Chondrocyte (in vitro differentiated cells): ENCODE data around the gene SSBP1. TPM values are rescaled to one million over a fixed set of nuclear protein-coding genes. Genes with fewer than 3 reads are reported as not detected.
"Not testable (repeated sequence)": the region's sequence is repeated elsewhere in the genome, so short reads cannot be mapped to it uniquely, and the experiment has no call there.

ENCODE experiments used
- DNase-seq: peaks from one replicate; pipeline ENCODE4 v3.0.0; 2021; ENCODE audit warnings: mixed read lengths, low spot score
- H3K27ac Mint-ChIP-seq: one replicate; pipeline ENCODE4 v1.8.0; 2021; ENCODE audit warnings: mild to moderate bottlenecking, moderate library complexity, mixed read lengths; ENCODE audit not compliant: unreplicated experiment
- H3K27me3 Mint-ChIP-seq: 2 replicates; pipeline ENCODE4 v1.8.0; 2021; ENCODE audit warnings: low read depth, mixed read lengths
- H3K36me3 Mint-ChIP-seq: 2 replicates; pipeline ENCODE4 v1.8.0; 2021; ENCODE audit warnings: low read depth, mixed read lengths
- H3K4me1 Mint-ChIP-seq: 2 replicates; pipeline ENCODE4 v1.8.0; 2021; ENCODE audit warnings: low read depth, mild to moderate bottlenecking, mixed read lengths
- H3K4me3 Mint-ChIP-seq: one replicate; pipeline ENCODE4 v1.8.0; 2021; ENCODE audit warnings: mild to moderate bottlenecking, moderate library complexity, mixed read lengths; ENCODE audit not compliant: unreplicated experiment
- H3K9me3 Mint-ChIP-seq: 2 replicates; pipeline ENCODE4 v1.8.0; 2021; ENCODE audit warnings: low read depth, mixed read lengths
- long read RNA-seq: library from polyadenylated mRNA; stranded (forward); transcript quantifications from one replicate; pipeline ENCODE4 v2.0.0, GENCODE V29; 2021
- total RNA-seq: library from RNA; stranded (reverse); gene quantifications from 3 replicates; pipeline ENCODE4 v1.2.1, GENCODE V29; 2021
- TF ChIP-seq, protein P1 (sequence below): fragments of 200-600 bp; sonication (generic); IDR thresholded peaks from 2 replicates; pipeline ENCODE4 v1.5.0; 2021; ENCODE audit warnings: antibody characterized with exemption, mild to moderate bottlenecking, moderate library complexity

Gene SSBP1, protein sequence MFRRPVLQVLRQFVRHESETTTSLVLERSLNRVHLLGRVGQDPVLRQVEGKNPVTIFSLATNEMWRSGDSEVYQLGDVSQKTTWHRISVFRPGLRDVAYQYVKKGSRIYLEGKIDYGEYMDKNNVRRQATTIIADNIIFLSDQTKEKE
- 100 to 114 TPM (median 102 TPM) in 3 replicates for total RNA-seq
- long read RNA-seq, transcript SSBP1-214 (7 exons, 636 nt) = minor isoform, 16 of 75 reads
- long read RNA-seq, transcript SSBP1-206 (7 exons, 630 nt) = minor isoform, 5 of 75 reads
- long read RNA-seq, transcript SSBP1-215 (7 exons, 884 nt) = minor isoform, 5 of 75 reads
- long read RNA-seq, transcript SSBP1-201 (7 exons, 687 nt) = major isoform, 46 of 75 reads
- long read RNA-seq, partial matches to known transcripts = 2 of 75 reads
- long read RNA-seq, other reads (novel, unspliced or antisense) = 1 of 75 reads

- peak within 1 kb of the TSS; percentile 98 for H3K27ac Mint-ChIP-seq
- H3K27me3 Mint-ChIP-seq = no peaks in the 10 kb centered on the region
- peaks cover 30% of the 10 kb centered on the region for H3K4me1 Mint-ChIP-seq
- H3K9me3 Mint-ChIP-seq = no peaks in the 10 kb centered on the region
- DNase-seq = peak; percentile 94
- peaks cover 14% of the 10 kb centered on the region for H3K36me3 Mint-ChIP-seq
- peak within 1 kb of the TSS; percentile 94 for H3K4me3 Mint-ChIP-seq
- TF ChIP-seq, protein P1, sequence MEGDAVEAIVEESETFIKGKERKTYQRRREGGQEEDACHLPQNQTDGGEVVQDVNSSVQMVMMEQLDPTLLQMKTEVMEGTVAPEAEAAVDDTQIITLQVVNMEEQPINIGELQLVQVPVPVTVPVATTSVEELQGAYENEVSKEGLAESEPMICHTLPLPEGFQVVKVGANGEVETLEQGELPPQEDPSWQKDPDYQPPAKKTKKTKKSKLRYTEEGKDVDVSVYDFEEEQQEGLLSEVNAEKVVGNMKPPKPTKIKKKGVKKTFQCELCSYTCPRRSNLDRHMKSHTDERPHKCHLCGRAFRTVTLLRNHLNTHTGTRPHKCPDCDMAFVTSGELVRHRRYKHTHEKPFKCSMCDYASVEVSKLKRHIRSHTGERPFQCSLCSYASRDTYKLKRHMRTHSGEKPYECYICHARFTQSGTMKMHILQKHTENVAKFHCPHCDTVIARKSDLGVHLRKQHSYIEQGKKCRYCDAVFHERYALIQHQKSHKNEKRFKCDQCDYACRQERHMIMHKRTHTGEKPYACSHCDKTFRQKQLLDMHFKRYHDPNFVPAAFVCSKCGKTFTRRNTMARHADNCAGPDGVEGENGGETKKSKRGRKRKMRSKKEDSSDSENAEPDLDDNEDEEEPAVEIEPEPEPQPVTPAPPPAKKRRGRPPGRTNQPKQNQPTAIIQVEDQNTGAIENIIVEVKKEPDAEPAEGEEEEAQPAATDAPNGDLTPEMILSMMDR = peak; percentile 90
These were observed at the start of gene SSBP1 for GRCh38 chr7:141737836-141738591. SSBP1 (plus strand) TSS chr7:141738358; CDS start chr7:141739167, 809 bp downstream.

DNA sequence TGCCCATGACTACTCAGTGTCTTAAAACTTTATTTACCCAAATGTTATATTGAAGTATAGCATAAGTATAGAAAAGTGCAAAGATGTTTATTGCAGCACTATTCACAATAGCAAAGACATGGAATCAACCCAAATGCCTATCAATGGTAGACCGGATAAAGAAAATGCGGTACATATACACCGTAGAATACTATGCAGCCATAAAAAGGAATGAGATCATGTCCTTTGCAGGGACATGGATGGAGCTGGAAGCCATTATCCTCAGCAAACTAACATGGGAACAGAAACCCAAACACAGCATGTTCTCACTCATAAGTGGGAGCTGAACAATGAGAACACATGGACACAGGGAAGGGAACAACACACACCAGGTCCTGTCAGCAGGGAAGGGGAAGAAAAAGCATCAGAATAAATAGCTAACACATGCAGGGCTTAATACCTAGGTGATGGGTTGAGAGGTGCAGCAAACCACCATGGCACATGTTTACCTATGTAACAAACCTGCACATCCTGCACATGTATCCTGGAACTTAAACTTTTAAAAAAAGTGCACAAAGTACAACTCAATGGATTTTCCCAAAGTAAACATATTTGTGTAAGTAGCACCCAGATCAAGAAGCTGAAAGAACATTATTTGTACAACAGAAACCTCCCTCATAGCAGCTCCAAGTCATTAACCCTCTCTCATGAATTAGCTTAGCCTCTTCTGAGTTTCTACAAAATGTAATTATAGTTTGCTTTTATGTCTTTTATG, 48.9 kb upstream of the SSBP1 start:
- H3K27ac Mint-ChIP-seq, DNase-seq, H3K9me3 Mint-ChIP-seq, H3K4me3 Mint-ChIP-seq, H3K36me3 Mint-ChIP-seq, H3K27me3 Mint-ChIP-seq: not testable (repeated sequence)
- peaks cover 10% of the 10 kb centered on the region for H3K4me1 Mint-ChIP-seq

- no peaks in the 10 kb centered on the region for H3K36me3 Mint-ChIP-seq
- no peaks in the 10 kb centered on the region for H3K27me3 Mint-ChIP-seq
- H3K4me3 Mint-ChIP-seq = no peak overlapping the region
- peaks cover 14% of the 10 kb centered on the region for H3K4me1 Mint-ChIP-seq
- no peak for DNase-seq
- TF ChIP-seq, protein P1 = no peak
- no peaks in the 10 kb centered on the region for H3K9me3 Mint-ChIP-seq
- H3K27ac Mint-ChIP-seq = no peak overlapping the region
These were observed 46.6 kb upstream of the SSBP1 start for GRCh38 chr7:141691540-141691939.

GRCh38 chr7:141691961-141692360, 46.2 kb upstream of the SSBP1 start:
- Mint-ChIP-seq H3K4me3 (no peak overlapping the region), H3K4me1 (peaks cover 9% of the 10 kb centered on the region), H3K9me3 (no peaks in the 10 kb centered on the region), H3K36me3 (no peaks in the 10 kb centered on the region), H3K27me3 (no peaks in the 10 kb centered on the region), H3K27ac (no peak overlapping the region)
- TF ChIP-seq, protein P1 = no peak
- DNase-seq = no peak

- H3K36me3 Mint-ChIP-seq = no peaks in the 10 kb centered on the region
- TF ChIP-seq, protein P1 = no peak
- H3K27me3 Mint-ChIP-seq = no peaks in the 10 kb centered on the region
- no peak overlapping the region for H3K4me3 Mint-ChIP-seq
- no peaks in the 10 kb centered on the region for H3K9me3 Mint-ChIP-seq
- H3K4me1 Mint-ChIP-seq = peaks cover 12% of the 10 kb centered on the region
- no peak overlapping the region for H3K27ac Mint-ChIP-seq
- DNase-seq = no peak
These were observed 45.1 kb upstream of the SSBP1 start for GRCh38 chr7:141693082-141693481.
